GM18861 (cell line): ENCODE results near the gene AATF.

ENCODE experiments used
- ATAC-seq: cut with Tn5 transposase; IDR thresholded peaks from one replicate; pipeline ENCODE4 v1.9.1; 2021; ENCODE audit not compliant: unreplicated experiment

AATF gene

DNA sequence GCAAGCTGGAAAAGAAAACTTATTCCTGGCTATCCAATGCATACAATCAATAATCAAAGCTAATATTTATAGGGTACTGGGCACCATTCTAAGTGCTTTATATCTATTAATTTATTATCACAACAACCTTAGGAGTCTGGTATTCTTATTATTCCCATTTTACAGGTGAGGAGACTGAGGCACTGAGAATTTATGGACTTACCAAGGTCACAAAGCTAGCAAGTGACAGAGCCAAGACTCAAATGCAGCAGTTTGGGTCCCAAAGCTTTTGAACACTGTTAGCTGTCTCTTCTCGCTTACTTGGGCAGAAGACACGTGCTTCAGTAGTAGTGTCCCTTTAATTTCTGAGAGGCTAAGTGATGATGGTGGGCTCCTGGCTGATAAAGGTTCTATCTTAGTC is 152.6 kb downstream of the AATF start:
- ATAC-seq, result no peak

DNA sequence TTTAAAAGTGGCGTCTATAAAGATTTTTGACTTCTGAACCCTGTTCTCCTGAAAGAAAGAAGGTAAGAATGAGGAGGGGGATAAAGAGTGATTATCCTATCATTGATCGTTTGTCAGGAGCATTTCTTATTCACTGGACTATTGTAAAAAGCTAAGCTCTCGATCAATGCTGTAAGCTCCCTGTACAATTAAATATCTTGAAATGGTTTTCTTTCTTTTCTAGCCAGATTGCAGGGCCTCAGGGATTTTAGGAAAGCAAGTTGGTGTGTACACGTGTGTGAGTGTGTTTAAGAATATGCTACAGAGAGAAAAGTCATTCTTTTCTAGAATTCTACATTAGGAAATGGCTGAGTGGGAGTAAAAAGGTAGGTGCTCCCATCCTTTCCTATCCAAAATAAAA is 154.5 kb downstream of the AATF start:
- ATAC-seq, result no peak

- no peak for ATAC-seq
These were observed 157.3 kb downstream of the AATF start for GRCh38 chr17:37106049-37106448.
